GM12801 (cell line): ENCODE data around the gene POU3F1.

Source experiments
- TF ChIP-seq, protein P1 (sequence below): IDR thresholded peaks from one replicate; pipeline ENCODE4 v1.5.1; 2011; ENCODE audit warnings: control low read depth; ENCODE audit not compliant: insufficient read length; ENCODE audit errors: extremely low read depth

POU3F1 gene

GRCh38 chr1:38088791-38089190 lies 42.2 kb upstream of the POU3F1 start:
- TF ChIP-seq, protein P1, sequence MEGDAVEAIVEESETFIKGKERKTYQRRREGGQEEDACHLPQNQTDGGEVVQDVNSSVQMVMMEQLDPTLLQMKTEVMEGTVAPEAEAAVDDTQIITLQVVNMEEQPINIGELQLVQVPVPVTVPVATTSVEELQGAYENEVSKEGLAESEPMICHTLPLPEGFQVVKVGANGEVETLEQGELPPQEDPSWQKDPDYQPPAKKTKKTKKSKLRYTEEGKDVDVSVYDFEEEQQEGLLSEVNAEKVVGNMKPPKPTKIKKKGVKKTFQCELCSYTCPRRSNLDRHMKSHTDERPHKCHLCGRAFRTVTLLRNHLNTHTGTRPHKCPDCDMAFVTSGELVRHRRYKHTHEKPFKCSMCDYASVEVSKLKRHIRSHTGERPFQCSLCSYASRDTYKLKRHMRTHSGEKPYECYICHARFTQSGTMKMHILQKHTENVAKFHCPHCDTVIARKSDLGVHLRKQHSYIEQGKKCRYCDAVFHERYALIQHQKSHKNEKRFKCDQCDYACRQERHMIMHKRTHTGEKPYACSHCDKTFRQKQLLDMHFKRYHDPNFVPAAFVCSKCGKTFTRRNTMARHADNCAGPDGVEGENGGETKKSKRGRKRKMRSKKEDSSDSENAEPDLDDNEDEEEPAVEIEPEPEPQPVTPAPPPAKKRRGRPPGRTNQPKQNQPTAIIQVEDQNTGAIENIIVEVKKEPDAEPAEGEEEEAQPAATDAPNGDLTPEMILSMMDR: no peak

- TF ChIP-seq, protein P1: no peak
Measured at GRCh38 chr1:38088366-38088765, 41.8 kb upstream of the POU3F1 start.

GRCh38 chr1:38087676-38088075 lies 41.1 kb upstream of the POU3F1 start:
- TF ChIP-seq, protein P1: no peak

- TF ChIP-seq, protein P1: no peak
Measured at GRCh38 chr1:38085666-38086330, 39.2 kb upstream of the POU3F1 start.

- TF ChIP-seq, protein P1: no peak
Measured at GRCh38 chr1:38084700-38085099, 38.1 kb upstream of the POU3F1 start.

GRCh38 chr1:38084113-38084512 lies 37.5 kb upstream of the POU3F1 start:
- TF ChIP-seq, protein P1: no peak

DNA sequence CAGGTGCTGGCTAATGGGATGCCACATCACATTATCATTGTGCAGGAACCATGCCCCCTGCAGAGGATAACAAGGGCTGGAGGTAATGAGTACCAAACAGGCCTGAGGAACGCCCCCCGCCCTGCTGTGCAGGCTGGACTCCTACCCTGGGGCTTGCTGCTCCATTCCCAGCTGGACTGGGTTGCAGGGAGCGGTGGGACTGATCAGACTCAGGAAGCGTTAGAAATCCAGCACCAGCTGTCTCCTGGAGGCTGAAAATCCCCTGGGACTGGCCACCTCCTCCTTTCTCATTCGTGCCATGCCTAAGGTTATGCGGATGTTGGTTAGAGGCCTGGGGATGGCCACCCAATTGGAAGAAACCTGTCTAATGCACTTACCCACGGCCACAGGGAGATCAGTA lies 36.9 kb upstream of the POU3F1 start:
- TF ChIP-seq, protein P1: no peak

GRCh38 chr1:38082769-38083263 lies 36.2 kb upstream of the POU3F1 start:
- TF ChIP-seq, protein P1: no peak
